Measurements from ENCODE around the gene PPP1R9A.

- no peak for TF ChIP-seq CTCF (IDR thresholded peaks at IDR 0.05 in 2 of 3, conservative IDR thresholded peaks at IDR 0.05 in 1 of 3; ENCODE audit: borderline replicate concordance in 1 of 3, insufficient read depth in 1 of 3, low read depth in 2 of 3, low read length in 2 of 3)
- TF ChIP-seq POLR2A (IDR thresholded peaks at IDR 0.05; ENCODE audit: borderline replicate concordance, extremely low read depth, insufficient read depth, insufficient read length), result no peak
- TF ChIP-seq SIN3A (IDR thresholded peaks at IDR 0.05; ENCODE audit: low read depth), result no peak
- no peak for TF ChIP-seq SP1 (IDR thresholded peaks at IDR 0.05; ENCODE audit: low read depth)
- no peak for TF ChIP-seq EZH2 (IDR thresholded peaks at IDR 0.05)
Measured at GRCh38 chr7:94995921-94996320, 88.5 kb downstream of the PPP1R9A start.
